Uterus (tissue), 4 donors: Measurements from ENCODE around the gene SRGAP1. TPM values are rescaled to one million over a fixed set of nuclear protein-coding genes. Genes with fewer than 3 reads are reported as not detected.
"Not testable (repeated sequence)": the region's sequence is repeated elsewhere in the genome, so short reads cannot be mapped to it uniquely, and the experiment has no call there.

Experiments
- DNase-seq, 2 donors: peaks; one replicate each; pipeline ENCODE4 v3.0.0-alpha.2; 2019 to 2020
- H3K27ac ChIP-seq, 2 donors: fragments of 200-600 bp; sonication (generic); 1 replicate in 1 of 2; 2 replicates in 1 of 2; pipeline ENCODE4 v1.5.1; 2016 to 2018
- H3K27me3 ChIP-seq, 2 donors: fragments of 200-600 bp; sonication (generic); one replicate each; pipeline ENCODE4 v1.5.1; 2018 to 2019; ENCODE audit warnings: control low read depth in 1 of 2
- H3K36me3 ChIP-seq, 2 donors: fragments of 200-600 bp; sonication (generic); one replicate each; pipeline ENCODE4 v1.5.1; 2019; ENCODE audit warnings: control low read depth in 1 of 2
- H3K4me1 ChIP-seq, 2 donors: fragments of 200-600 bp; sonication (generic); one replicate each; pipeline ENCODE4 v1.5.1; 2018 to 2019; ENCODE audit warnings: control low read depth in 1 of 2
- H3K4me3 ChIP-seq, 2 donors: fragments of 200-600 bp; sonication (generic); 1 replicate in 1 of 2; 2 replicates in 1 of 2; pipeline ENCODE4 v1.5.1; 2018 to 2019; ENCODE audit warnings: mild to moderate bottlenecking in 1 of 2
- H3K9me3 ChIP-seq, 2 donors: fragments of 200-600 bp; sonication (generic); one replicate each; pipeline ENCODE4 v1.5.1; 2019; ENCODE audit warnings: control low read depth in 1 of 2
- POLR2A ChIP-seq, 2 donors: fragments of 450-650 bp; IDR thresholded peaks; one replicate each; pipeline ENCODE4 v1.6.1; 2016; ENCODE audit warnings: antibody characterized with exemption in 2 of 2, mild to moderate bottlenecking in 1 of 2, moderate library complexity in 1 of 2
- intact Hi-C: fragments of 100-400 bp; cut with DNase I; formaldehyde crosslinking; loops from one replicate; pipeline ENCODE4 v1.15.1; 2023; ENCODE audit warnings: low total_unique reads
- total RNA-seq, 4 donors: library from RNA; depleted of rRNA in 3 of 4; stranded (reverse); fragments of >200 nt in 3 of 4; gene quantifications; one replicate each; pipeline versions ENCODE4 v1.1.0 to v1.2.4, GENCODE V29; 2014 to 2023
- TF ChIP-seq, protein P1 (sequence below), 4 experiments: fragments of 200-600 bp in 2 of 4; fragments of 450-650 bp in 2 of 4; sonication (generic) in 2 of 4; IDR thresholded peaks; one replicate each; pipeline ENCODE4 v1.5.1; 2016 to 2019; ENCODE audit warnings: antibody characterized with exemption in 4 of 4, mild to moderate bottlenecking in 2 of 4, moderate library complexity in 1 of 4
- donor health status: DM: yes; HTN: yes; CAD: no.

Gene SRGAP1
- total RNA-seq, 4 donors from 2014 or later: 10.0 to 23.0 (median 14.8) TPM

GRCh38 chr12:64107776-64108175 is 263.3 kb downstream of the SRGAP1 start:
- Histone ChIP-seq H3K9me3 (no peaks in the 10 kb centered on the region), H3K27me3 (no peaks in the 10 kb centered on the region), H3K4me1 (peaks cover 0 to 6% of the 10 kb centered on the region in 2 donors), H3K27ac (no peak overlapping the region), H3K4me3 (no peak overlapping the region), H3K36me3 (no peaks in the 10 kb centered on the region)
- no peak for DNase-seq
- TF ChIP-seq, protein P1, sequence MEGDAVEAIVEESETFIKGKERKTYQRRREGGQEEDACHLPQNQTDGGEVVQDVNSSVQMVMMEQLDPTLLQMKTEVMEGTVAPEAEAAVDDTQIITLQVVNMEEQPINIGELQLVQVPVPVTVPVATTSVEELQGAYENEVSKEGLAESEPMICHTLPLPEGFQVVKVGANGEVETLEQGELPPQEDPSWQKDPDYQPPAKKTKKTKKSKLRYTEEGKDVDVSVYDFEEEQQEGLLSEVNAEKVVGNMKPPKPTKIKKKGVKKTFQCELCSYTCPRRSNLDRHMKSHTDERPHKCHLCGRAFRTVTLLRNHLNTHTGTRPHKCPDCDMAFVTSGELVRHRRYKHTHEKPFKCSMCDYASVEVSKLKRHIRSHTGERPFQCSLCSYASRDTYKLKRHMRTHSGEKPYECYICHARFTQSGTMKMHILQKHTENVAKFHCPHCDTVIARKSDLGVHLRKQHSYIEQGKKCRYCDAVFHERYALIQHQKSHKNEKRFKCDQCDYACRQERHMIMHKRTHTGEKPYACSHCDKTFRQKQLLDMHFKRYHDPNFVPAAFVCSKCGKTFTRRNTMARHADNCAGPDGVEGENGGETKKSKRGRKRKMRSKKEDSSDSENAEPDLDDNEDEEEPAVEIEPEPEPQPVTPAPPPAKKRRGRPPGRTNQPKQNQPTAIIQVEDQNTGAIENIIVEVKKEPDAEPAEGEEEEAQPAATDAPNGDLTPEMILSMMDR (IDR thresholded peaks at IDR 0.05): no peak
- no peak for TF ChIP-seq POLR2A (IDR thresholded peaks at IDR 0.05)
- intact Hi-C loops: no loop called here

DNA sequence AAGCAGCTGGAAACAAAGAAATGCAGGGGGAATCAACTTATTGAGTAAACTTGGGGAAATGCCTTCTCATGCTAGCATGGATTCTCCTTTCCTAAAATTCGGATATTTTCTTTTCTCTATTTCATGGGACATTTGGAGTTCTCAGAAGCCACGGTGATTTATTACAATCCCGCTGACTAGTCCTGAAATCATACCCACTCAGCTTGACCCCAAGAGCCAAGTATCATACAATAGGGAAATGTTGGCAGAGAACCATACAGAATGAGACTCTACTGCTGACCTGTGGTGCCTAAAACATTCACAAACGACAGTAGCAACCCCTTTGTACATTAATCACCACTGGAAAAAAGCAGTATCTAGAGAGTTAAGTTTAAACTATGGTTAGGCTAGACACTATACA is 265.2 kb downstream of the SRGAP1 start:
- no peak overlapping the region for H3K27ac ChIP-seq
- no peak for DNase-seq
- H3K9me3 ChIP-seq: no peaks in the 10 kb centered on the region
- TF ChIP-seq POLR2A (IDR thresholded peaks at IDR 0.05): no peak
- TF ChIP-seq, protein P1 (IDR thresholded peaks at IDR 0.05): no peak
- no peak overlapping the region for H3K4me3 ChIP-seq
- H3K27me3 ChIP-seq: no peaks in the 10 kb centered on the region
- H3K36me3 ChIP-seq: no peaks in the 10 kb centered on the region
- no peaks in the 10 kb centered on the region for H3K4me1 ChIP-seq
- intact Hi-C loops: no loop called here

- no peak for DNase-seq
- Histone ChIP-seq H3K27me3 (no peaks in the 10 kb centered on the region), H3K4me3 (no peak overlapping the region), H3K36me3 (no peaks in the 10 kb centered on the region), H3K27ac (no peak overlapping the region), H3K9me3 (no peaks in the 10 kb centered on the region), H3K4me1 (no peaks in the 10 kb centered on the region)
- TF ChIP-seq, protein P1 (IDR thresholded peaks at IDR 0.05): no peak
- TF ChIP-seq POLR2A (IDR thresholded peaks at IDR 0.05): no peak
- intact Hi-C loops: no loop called here
Measured at GRCh38 chr12:64110864-64111263, 266.4 kb downstream of the SRGAP1 start.

- H3K27me3 ChIP-seq: no peaks in the 10 kb centered on the region
- intact Hi-C loops: no loop called here
- DNase-seq: no peak
- no peaks in the 10 kb centered on the region for H3K9me3 ChIP-seq
- H3K27ac ChIP-seq: no peak overlapping the region
- H3K4me1 ChIP-seq: no peaks in the 10 kb centered on the region
- TF ChIP-seq POLR2A (IDR thresholded peaks at IDR 0.05): no peak
- TF ChIP-seq, protein P1 (IDR thresholded peaks at IDR 0.05): no peak
- no peak overlapping the region for H3K4me3 ChIP-seq
- no peaks in the 10 kb centered on the region for H3K36me3 ChIP-seq
Measured at GRCh38 chr12:64116969-64117368, 272.5 kb downstream of the SRGAP1 start.

- intact Hi-C loops: no loop called here
- H3K9me3 ChIP-seq: no peaks in the 10 kb centered on the region
Measured at GRCh38 chr12:64120568-64120967, 276.1 kb downstream of the SRGAP1 start.

DNA sequence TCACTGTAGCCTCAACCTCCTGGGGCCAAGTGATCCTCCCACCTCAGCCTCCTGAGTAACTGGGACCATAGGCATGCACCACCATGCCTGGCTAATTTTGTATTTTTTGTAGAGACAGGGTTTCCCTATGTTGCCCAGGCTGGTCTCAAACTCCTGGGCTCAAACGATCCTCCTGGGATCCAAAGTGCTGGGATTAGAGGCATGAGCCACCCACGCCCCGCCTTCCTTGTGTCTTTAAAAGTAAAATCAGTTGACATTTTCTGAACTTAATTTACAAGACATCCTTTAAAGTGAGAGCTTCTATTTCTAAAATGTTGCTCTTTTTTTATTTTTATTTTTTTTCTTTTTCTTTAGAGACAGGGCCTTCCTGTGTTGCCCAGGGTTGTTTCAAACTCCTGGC is 276.6 kb downstream of the SRGAP1 start:
- H3K27me3 ChIP-seq, DNase-seq, H3K36me3 ChIP-seq, H3K4me3 ChIP-seq, H3K4me1 ChIP-seq, intact Hi-C loops, H3K27ac ChIP-seq, H3K9me3 ChIP-seq: not testable (repeated sequence)

More at GRCh38 chr12:64120568-64120967, 276.1 kb downstream of the SRGAP1 start:
- no peak overlapping the region for H3K4me3 ChIP-seq
- no peak overlapping the region for H3K27ac ChIP-seq
- H3K27me3 ChIP-seq: no peaks in the 10 kb centered on the region
- no peaks in the 10 kb centered on the region for H3K4me1 ChIP-seq
- no peak for TF ChIP-seq POLR2A (IDR thresholded peaks at IDR 0.05)
- TF ChIP-seq, protein P1 (IDR thresholded peaks at IDR 0.05): no peak
- DNase-seq: no peak
- no peaks in the 10 kb centered on the region for H3K36me3 ChIP-seq
